Esophagus mucosa (tissue), 1 donor: ENCODE measurements around the gene SLC7A9. TPM values are rescaled to one million over a fixed set of nuclear protein-coding genes. Genes with fewer than 3 reads are reported as not detected.
"Not testable (repeated sequence)": the region's sequence is repeated elsewhere in the genome, so short reads cannot be mapped to it uniquely, and the experiment has no call there.

Experiments used
- ATAC-seq: fragments of 200-7000 bp; cut with Tn5 transposase; one replicate; pipeline ENCODE4 v1.9.1; 2020
- total RNA-seq: library from RNA; stranded (reverse); gene quantifications from one replicate; pipeline ENCODE4 v1.2.4, GENCODE V29; 2023
- donor health status: DM: yes; HTN: yes; CAD: no.

The SLC7A9 gene
- total RNA-seq, 1 donor from 2014 or later = 0.08 TPM

- ATAC-seq = no peak
These were observed 6.3 kb downstream of the SLC7A9 start for GRCh38 chr19:32863301-32863700.

GRCh38 chr19:32862741-32863140 is 6.8 kb downstream of the SLC7A9 start:
- no peak for ATAC-seq

- no peak for ATAC-seq
These were observed 7.4 kb downstream of the SLC7A9 start for GRCh38 chr19:32862173-32862572.

DNA sequence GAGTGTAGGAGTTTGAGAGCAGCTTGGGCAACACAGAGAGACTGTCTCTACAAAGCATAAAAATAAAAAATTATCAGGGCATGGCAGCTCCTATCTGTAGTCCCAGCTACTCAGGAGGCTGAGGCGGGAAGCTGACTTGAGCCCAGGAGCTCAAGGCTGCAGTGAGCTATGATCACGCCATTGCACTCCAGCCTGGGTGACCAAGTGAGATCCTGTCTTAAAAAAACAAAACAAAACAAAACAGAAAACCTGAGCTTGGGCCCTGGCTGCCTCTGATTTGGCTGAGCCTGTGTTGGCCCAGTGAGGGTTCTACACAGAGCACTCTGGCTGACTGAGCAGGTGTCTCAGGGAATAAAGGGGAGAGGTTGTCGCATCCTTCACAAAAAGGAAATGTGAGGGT is 8.0 kb downstream of the SLC7A9 start:
- no peak for ATAC-seq

DNA sequence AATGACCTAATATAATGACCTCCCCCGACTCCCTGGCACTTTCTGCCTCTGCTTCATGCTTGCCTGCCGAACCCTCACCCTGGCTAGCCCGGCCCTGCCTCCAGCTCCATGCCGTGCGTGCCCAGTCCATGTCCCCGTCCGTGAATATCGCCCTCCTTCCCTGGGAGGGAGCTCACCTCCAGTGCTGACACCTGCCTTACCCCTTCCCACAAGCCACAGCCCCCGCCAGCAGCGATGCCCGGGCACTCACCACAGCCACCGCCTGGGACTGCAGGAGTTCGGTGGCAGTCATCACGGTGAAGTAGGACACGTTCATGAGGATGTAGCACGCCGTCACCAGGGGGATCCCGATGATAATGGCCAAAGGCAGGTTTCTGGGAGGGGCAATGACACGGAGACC is 10.0 kb downstream of the SLC7A9 start:
- ATAC-seq = no peak

GRCh38 chr19:32858559-32858958 is 11.0 kb downstream of the SLC7A9 start:
- ATAC-seq = no peak

GRCh38 chr19:32858155-32858554 is 11.4 kb downstream of the SLC7A9 start:
- ATAC-seq = no peak

GRCh38 chr19:32857584-32857983 is 12.0 kb downstream of the SLC7A9 start:
- ATAC-seq = no peak

- ATAC-seq = not testable (repeated sequence)
These were observed 12.7 kb downstream of the SLC7A9 start for GRCh38 chr19:32856818-32857217.

- ATAC-seq = no peak
These were observed 17.4 kb downstream of the SLC7A9 start for GRCh38 chr19:32852216-32852615.

- ATAC-seq = not testable (repeated sequence)
These were observed 21.5 kb downstream of the SLC7A9 start for GRCh38 chr19:32848035-32848434.

- ATAC-seq = no peak
These were observed 25.8 kb downstream of the SLC7A9 start for GRCh38 chr19:32843716-32844245.

DNA sequence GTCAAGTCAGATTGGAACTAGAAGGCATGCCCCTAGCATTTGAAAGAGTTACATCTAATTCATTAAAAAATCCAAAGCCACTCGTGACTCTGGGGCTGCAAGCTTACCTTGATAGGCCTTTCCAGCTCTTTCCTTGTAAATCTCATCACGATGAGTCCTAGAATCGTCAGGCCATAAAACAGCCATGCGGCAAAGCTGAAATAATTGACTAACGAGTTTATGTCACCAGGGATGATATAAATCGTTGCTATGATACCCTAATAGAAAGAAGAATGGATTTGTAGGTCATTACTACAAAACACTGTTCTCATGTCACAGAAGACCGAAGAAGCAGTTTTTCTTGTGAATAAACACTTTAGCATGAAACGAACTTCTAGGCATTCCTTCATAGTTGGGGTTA is 27.5 kb downstream of the SLC7A9 start:
- ATAC-seq = no peak

GRCh38 chr19:32837531-32837930 is 32.0 kb downstream of the SLC7A9 start:
- ATAC-seq = no peak

GRCh38 chr19:32833388-32833787 is 36.2 kb downstream of the SLC7A9 start:
- ATAC-seq = not testable (repeated sequence)

DNA sequence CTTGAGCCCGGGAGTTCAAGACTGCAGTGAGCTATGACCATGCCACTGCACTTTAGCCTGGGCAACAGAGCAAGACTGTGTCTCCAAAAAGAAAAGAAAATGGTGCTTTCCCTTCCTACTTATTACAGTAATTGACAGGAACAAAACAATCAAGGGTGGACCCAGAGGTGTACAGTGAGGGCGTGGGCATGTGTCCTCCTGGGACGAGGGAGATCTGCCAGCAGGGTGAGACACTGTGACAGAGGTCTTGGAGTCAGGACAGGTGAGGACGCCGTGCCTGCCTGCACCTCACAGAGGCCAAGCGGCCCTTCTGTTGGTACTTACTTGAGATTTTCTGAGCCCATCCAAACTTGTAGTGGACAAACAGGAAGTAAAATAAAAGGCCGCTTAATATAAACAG is 36.7 kb downstream of the SLC7A9 start:
- ATAC-seq = not testable (repeated sequence)

DNA sequence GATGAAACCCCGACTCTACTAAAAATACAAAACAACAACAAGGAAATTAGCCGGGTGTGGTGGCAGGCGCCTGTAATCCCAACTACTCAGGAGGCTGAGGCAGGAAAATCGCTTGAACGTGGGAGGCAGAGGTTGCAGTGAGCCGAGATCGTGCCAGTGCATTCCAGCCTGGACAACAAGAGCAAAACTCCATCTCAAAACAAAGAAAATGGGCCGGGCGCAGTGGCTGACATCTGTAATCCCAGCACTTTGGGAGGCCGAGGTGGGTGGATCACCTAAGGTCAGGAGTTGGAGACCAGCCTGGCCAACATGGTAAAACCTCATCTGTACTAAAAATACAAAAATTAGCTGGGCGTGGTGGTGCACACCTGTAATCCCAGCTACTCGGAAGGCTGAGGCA is 37.5 kb downstream of the SLC7A9 start:
- ATAC-seq = not testable (repeated sequence)

GRCh38 chr19:32831611-32832010 is 38.0 kb downstream of the SLC7A9 start:
- no peak for ATAC-seq

DNA sequence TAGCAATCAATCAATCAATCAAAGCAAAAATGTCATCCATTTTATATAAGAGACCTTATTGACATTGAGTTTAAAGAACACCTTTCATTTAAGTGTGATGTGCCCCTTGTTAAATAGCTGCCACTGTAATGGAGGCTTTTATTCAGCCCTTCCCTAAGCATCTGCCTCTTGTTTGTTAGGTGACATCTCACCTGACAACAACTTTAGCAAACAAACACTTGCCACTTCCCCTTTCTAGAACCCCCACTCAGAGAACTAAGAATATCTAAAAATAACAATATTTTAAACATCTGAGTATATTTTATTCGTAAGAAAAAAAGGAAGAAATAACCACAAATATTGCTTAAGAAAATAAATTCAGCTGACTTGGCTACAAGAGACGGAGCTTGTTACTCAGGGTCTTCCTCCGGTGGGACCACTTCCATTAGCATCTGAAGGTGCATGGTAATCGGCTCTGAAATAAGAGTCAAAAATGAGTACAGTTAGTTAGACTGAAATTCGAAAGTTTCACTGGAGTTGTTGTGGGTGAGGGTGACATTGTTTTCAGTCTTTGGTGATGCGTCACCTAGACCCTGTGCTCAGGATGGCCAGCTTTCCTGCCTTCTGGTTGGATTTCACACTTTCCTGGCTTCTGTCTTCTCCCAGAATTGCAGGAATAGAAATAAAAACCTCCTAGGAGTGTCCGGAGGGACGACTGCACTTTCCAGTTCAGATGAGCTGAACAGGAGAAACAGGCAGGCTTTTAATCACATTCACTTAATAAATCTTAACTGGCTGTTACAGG is 39.1 kb downstream of the SLC7A9 start:
- no peak for ATAC-seq

DNA sequence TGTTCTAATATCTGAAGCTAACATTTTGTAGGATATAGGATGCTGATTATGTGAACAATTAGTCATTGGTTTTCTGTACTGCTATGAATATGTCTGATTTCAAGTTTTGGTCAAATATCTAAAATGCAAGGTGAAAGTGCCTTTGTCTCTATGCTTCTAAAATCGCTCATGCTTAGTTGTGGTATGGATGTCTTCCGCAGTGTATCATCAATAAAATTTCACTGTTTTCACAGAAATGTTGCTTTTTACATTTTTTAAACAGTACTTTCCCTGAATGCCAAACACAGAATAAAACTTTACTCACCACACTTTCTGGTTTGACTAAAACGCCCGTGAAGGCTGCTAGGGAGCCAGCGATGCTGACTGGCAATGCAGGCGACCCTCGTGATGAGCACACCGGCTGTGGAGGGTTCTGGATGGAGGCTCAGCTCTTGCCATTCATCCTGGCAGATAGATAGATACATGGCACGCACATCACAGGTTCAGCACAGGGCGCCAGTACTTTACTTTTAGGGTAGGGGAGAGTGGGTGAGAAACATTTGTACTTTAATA is 40.1 kb downstream of the SLC7A9 start:
- no peak for ATAC-seq

DNA sequence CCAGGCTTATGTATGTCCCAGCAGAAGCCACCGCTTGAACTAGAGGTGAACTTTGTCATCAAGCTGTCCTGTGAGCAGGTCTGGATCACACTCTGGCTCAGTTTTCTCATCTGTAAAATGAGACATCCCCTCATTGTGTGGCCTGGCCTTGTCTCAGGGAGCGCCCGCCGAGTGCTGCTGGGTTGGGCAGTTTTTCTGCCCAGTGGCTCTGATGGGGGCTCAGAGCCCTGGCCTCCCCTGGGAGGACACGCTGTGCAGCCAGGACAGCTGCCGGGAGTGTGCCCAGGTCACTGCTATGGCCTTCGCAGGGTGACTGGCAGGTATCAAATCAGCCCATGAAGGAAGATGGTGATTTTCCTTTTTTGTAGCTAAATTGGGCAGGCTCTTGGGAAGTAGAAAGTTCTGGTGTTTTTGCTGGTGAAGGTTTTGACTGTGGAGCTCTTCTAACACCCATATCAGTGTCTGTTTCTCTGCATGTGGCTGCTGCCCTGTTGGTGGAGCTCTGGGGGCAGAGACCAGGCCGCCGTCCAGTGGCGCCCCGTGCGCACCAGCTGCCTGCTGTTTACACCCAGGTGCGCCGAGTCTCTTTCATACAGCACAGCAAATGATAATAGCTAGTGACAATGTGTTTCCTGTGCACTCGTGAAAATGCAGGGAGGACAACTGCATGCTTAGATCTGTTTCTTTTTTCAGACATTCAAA is 40.8 kb downstream of the SLC7A9 start:
- no peak for ATAC-seq

- ATAC-seq = no peak
These were observed 41.4 kb downstream of the SLC7A9 start for GRCh38 chr19:32828139-32828538.

DNA sequence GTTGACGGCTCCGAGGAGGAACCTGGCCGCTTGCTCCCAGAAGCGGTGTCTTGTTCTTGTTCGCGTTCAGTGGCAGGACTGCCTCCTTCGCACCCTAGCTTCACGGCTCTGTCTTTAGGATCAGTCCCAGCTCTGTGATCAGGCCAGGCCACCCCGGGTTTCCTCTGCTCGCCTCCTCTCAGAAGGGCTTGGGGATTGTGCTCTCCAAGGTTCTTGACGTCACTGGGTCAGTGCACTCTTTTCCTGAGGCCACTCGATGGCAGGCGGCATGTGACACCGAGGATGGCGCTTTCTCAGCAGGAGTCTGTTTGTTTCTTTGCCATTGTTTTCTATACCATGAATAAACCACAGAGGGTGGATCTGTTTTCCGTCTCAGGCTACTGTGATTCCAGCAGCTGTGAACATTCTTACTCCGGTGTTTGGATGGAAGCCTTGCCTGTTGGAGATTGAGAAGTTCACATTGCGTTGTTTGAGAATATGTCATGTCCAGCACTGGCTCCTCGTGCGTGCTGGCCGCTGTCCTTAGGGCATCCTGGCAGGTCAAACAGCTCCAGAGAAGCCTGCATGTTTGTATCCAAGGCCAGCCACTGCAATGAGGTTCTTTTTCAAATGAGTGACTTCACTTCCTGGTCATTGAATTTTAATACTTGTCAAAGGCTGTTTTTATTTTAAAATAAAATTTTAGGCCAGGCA is 44.5 kb downstream of the SLC7A9 start:
- no peak for ATAC-seq
